Central memory CD8-positive, alpha-beta T cell (primary cell): ENCODE measurements around the gene ANKRD12.
A peak's percentile ranks its signal among the peaks of the same experiment; 100 is the strongest.
"Not testable (repeated sequence)": the region's sequence is repeated elsewhere in the genome, so short reads cannot be mapped to it uniquely, and the experiment has no call there.

Source experiments
- ATAC-seq: fragments of 150-1000 bp; cut with Tn5 transposase; replicated peaks from 2 replicates; pipeline ENCODE4 v1.10.0; 2022; ENCODE audit warnings: mild to moderate bottlenecking, moderate FRiP score, moderate number of reproducible peaks; ENCODE audit not compliant: poor library complexity, severe bottlenecking; ENCODE audit errors: extremely low read depth
- DNase-seq, 2 donors: peaks; one replicate each; pipeline ENCODE4 v3.0.0; 2021; ENCODE audit warnings: low spot score in 2 of 2
- H3K27ac Mint-ChIP-seq: one replicate; pipeline ENCODE4 v1.8.0; 2022; ENCODE audit warnings: low read depth, mild to moderate bottlenecking, moderate library complexity, mixed read lengths
- H3K27me3 Mint-ChIP-seq: one replicate; pipeline ENCODE4 v1.8.0; 2022; ENCODE audit warnings: mixed read lengths
- H3K36me3 Mint-ChIP-seq: one replicate; pipeline ENCODE4 v1.8.0; 2022; ENCODE audit warnings: mild to moderate bottlenecking, moderate library complexity, mixed read lengths; ENCODE audit not compliant: insufficient read depth
- H3K4me1 Mint-ChIP-seq: one replicate; pipeline ENCODE4 v1.8.0; 2022; ENCODE audit warnings: mixed read lengths
- H3K4me3 Mint-ChIP-seq: one replicate; pipeline ENCODE4 v1.8.0; 2022; ENCODE audit warnings: mild to moderate bottlenecking, moderate library complexity, mixed read lengths
- H3K9me3 Mint-ChIP-seq: one replicate; pipeline ENCODE4 v1.8.0; 2022; ENCODE audit warnings: mixed read lengths

Gene ANKRD12

GRCh38 chr18:9136315-9137155, at the start of gene ANKRD12:
Gene ANKRD12, plus strand, starts transcription at chr18:9136781. Its CDS starts 45,652 bp downstream, at chr18:9182433.
- ATAC-seq = peak; percentile 72
- Mint-ChIP-seq H3K36me3 (peaks cover 38% of the 10 kb centered on the region), H3K4me3 (peak within 1 kb of the TSS; percentile 90), H3K4me1 (peaks cover 66% of the 10 kb centered on the region), H3K27ac (peak within 1 kb of the TSS; percentile 99), H3K9me3 (no peaks in the 10 kb centered on the region), H3K27me3 (no peaks in the 10 kb centered on the region)
- peak; percentile 94 to 99 for DNase-seq

GRCh38 chr18:9087144-9087543, 49.4 kb upstream of the ANKRD12 start:
- no peak overlapping the region for H3K4me3 Mint-ChIP-seq
- H3K27me3 Mint-ChIP-seq = no peaks in the 10 kb centered on the region
- no peaks in the 10 kb centered on the region for H3K9me3 Mint-ChIP-seq
- H3K27ac Mint-ChIP-seq = no peak overlapping the region
- peaks cover 18% of the 10 kb centered on the region for H3K4me1 Mint-ChIP-seq
- ATAC-seq = no peak
- no peak for DNase-seq
- peaks cover 1% of the 10 kb centered on the region for H3K36me3 Mint-ChIP-seq

- no peak overlapping the region for H3K27ac Mint-ChIP-seq
- H3K4me3 Mint-ChIP-seq = no peak overlapping the region
- no peak for ATAC-seq
Measured at GRCh38 chr18:9088252-9088651, 48.3 kb upstream of the ANKRD12 start.

GRCh38 chr18:9088727-9089126, 47.9 kb upstream of the ANKRD12 start:
- ATAC-seq, DNase-seq, H3K9me3 Mint-ChIP-seq, H3K36me3 Mint-ChIP-seq, H3K4me3 Mint-ChIP-seq, H3K27ac Mint-ChIP-seq, H3K4me1 Mint-ChIP-seq, H3K27me3 Mint-ChIP-seq: not testable (repeated sequence)

More at GRCh38 chr18:9088252-9088651, 48.3 kb upstream of the ANKRD12 start:
- Mint-ChIP-seq H3K27me3 (no peaks in the 10 kb centered on the region), H3K36me3 (peaks cover 1% of the 10 kb centered on the region), H3K4me1 (peaks cover 7% of the 10 kb centered on the region), H3K9me3 (no peaks in the 10 kb centered on the region)
- DNase-seq = no peak

GRCh38 chr18:9090578-9090977, 46.0 kb upstream of the ANKRD12 start:
- H3K27ac Mint-ChIP-seq = peak overlapping the region; percentile 2
- no peak for DNase-seq
- peaks cover 3% of the 10 kb centered on the region for H3K36me3 Mint-ChIP-seq
- peak overlapping the region; percentile 14 for H3K4me3 Mint-ChIP-seq
- no peaks in the 10 kb centered on the region for H3K27me3 Mint-ChIP-seq
- ATAC-seq = no peak
- peaks cover 14% of the 10 kb centered on the region for H3K4me1 Mint-ChIP-seq
- no peaks in the 10 kb centered on the region for H3K9me3 Mint-ChIP-seq

- peak overlapping the region; percentile 2 for H3K27ac Mint-ChIP-seq
- ATAC-seq (peak; percentile 66), DNase-seq (no peak)
- peaks cover 3% of the 10 kb centered on the region for H3K36me3 Mint-ChIP-seq
- H3K4me3 Mint-ChIP-seq = peak overlapping the region; percentile 14
- peaks cover 18% of the 10 kb centered on the region for H3K4me1 Mint-ChIP-seq
- H3K27me3 Mint-ChIP-seq = no peaks in the 10 kb centered on the region
- H3K9me3 Mint-ChIP-seq = no peaks in the 10 kb centered on the region
Measured at GRCh38 chr18:9091066-9091476, 45.5 kb upstream of the ANKRD12 start.

- no peaks in the 10 kb centered on the region for H3K9me3 Mint-ChIP-seq
- no peak overlapping the region for H3K27ac Mint-ChIP-seq
- no peak for DNase-seq
- peaks cover 3% of the 10 kb centered on the region for H3K36me3 Mint-ChIP-seq
- peaks cover 24% of the 10 kb centered on the region for H3K4me1 Mint-ChIP-seq
- no peaks in the 10 kb centered on the region for H3K27me3 Mint-ChIP-seq
- H3K4me3 Mint-ChIP-seq = no peak overlapping the region
- no peak for ATAC-seq
Measured at GRCh38 chr18:9092665-9093064, 43.9 kb upstream of the ANKRD12 start.

- not testable (repeated sequence) for H3K4me3 Mint-ChIP-seq, H3K9me3 Mint-ChIP-seq, H3K27ac Mint-ChIP-seq, DNase-seq, ATAC-seq, H3K27me3 Mint-ChIP-seq, H3K36me3 Mint-ChIP-seq
- H3K4me1 Mint-ChIP-seq = peaks cover 24% of the 10 kb centered on the region
Measured at GRCh38 chr18:9093109-9093508, 43.5 kb upstream of the ANKRD12 start.

GRCh38 chr18:9094307-9095226, 42.0 kb upstream of the ANKRD12 start:
- Mint-ChIP-seq H3K4me3 (peak overlapping the region; percentile 25), H3K27ac (peak overlapping the region; percentile 67), H3K4me1 (peaks cover 24% of the 10 kb centered on the region), H3K36me3 (peaks cover 3% of the 10 kb centered on the region), H3K27me3 (no peaks in the 10 kb centered on the region), H3K9me3 (no peaks in the 10 kb centered on the region)
- no peak for DNase-seq
- ATAC-seq = no peak

- DNase-seq (peak in 1 of 2 donors; percentile 24), ATAC-seq (peak; percentile 71)
- peaks cover 3% of the 10 kb centered on the region for H3K36me3 Mint-ChIP-seq
- H3K9me3 Mint-ChIP-seq = no peaks in the 10 kb centered on the region
- H3K4me1 Mint-ChIP-seq = peaks cover 26% of the 10 kb centered on the region
- no peaks in the 10 kb centered on the region for H3K27me3 Mint-ChIP-seq
- peak overlapping the region; percentile 67 for H3K27ac Mint-ChIP-seq
- H3K4me3 Mint-ChIP-seq = peak overlapping the region; percentile 25
Measured at GRCh38 chr18:9095297-9096006, 41.1 kb upstream of the ANKRD12 start.

- H3K4me1 Mint-ChIP-seq = peaks cover 29% of the 10 kb centered on the region
- ATAC-seq = no peak
Measured at GRCh38 chr18:9096007-9096371, 40.6 kb upstream of the ANKRD12 start.

GRCh38 chr18:9096685-9097084, 39.9 kb upstream of the ANKRD12 start:
- DNase-seq (no peak), ATAC-seq (no peak)
- Mint-ChIP-seq H3K27me3 (no peaks in the 10 kb centered on the region), H3K36me3 (peaks cover 4% of the 10 kb centered on the region), H3K27ac (no peak overlapping the region), H3K4me3 (no peak overlapping the region), H3K4me1 (peaks cover 34% of the 10 kb centered on the region), H3K9me3 (no peaks in the 10 kb centered on the region)

More at GRCh38 chr18:9096007-9096371, 40.6 kb upstream of the ANKRD12 start:
- Mint-ChIP-seq H3K36me3 (peaks cover 3% of the 10 kb centered on the region), H3K27me3 (no peaks in the 10 kb centered on the region), H3K4me3 (peak overlapping the region; percentile 25), H3K27ac (peak overlapping the region; percentile 67), H3K9me3 (no peaks in the 10 kb centered on the region)
- DNase-seq = no peak
